K562 (cell line): ENCODE measurements around the gene FSCN2. TPM values are rescaled to one million over a fixed set of nuclear protein-coding genes. Genes with fewer than 3 reads are reported as not detected.

Source experiments
- CTBP1 ChIP-seq: fragments of 450-650 bp; IDR thresholded peaks from 2 replicates; pipeline ENCODE4 v1.6.1; 2016; ENCODE audit warnings: borderline replicate concordance
- EGR1 ChIP-seq: fragments of 450-650 bp; conservative IDR thresholded peaks from 2 replicates; pipeline ENCODE4 v1.6.1; 2017; ENCODE audit warnings: mild to moderate bottlenecking
- EHMT2 ChIP-seq: fragments of 450-650 bp; IDR thresholded peaks from 2 replicates; pipeline ENCODE4 v1.6.1; 2018; ENCODE audit warnings: antibody characterized with exemption
- L3MBTL2 ChIP-seq: fragments of 450-650 bp; IDR thresholded peaks from 2 replicates; pipeline ENCODE4 v1.6.1; 2016; ENCODE audit warnings: mild to moderate bottlenecking, moderate library complexity
- MCM5 ChIP-seq: fragments of 450-650 bp; IDR thresholded peaks from 2 replicates; pipeline ENCODE4 v1.6.1; 2016; ENCODE audit warnings: low read depth
- NFATC3 ChIP-seq: fragments of 450-650 bp; IDR thresholded peaks from 2 replicates; pipeline ENCODE4 v1.6.1; 2017; ENCODE audit warnings: mild to moderate bottlenecking
- NFYB ChIP-seq: IDR thresholded peaks from 2 replicates; pipeline ENCODE4 v1.6.1; 2011; ENCODE audit warnings: mild to moderate bottlenecking, moderate library complexity; ENCODE audit not compliant: insufficient read length; ENCODE audit errors: extremely low read depth
- NR4A1 ChIP-seq, 2 experiments: fragments of 250-450 bp in 1 of 2; fragments of 450-650 bp in 1 of 2; sonication (Bioruptor Pico) in 1 of 2; IDR thresholded peaks; 2 replicates each; pipeline versions ENCODE4 v1.4.0 to v1.6.1; 2016 to 2020; ENCODE audit warnings: mild to moderate bottlenecking in 2 of 2, missing compliant biosample characterization in 1 of 2, missing genetic modification characterization in 1 of 2, moderate library complexity in 1 of 2
- RBM14 ChIP-seq: fragments of 200-400 bp; formaldehyde crosslinking; IDR thresholded peaks from 2 replicates; pipeline ENCODE4 v1.6.1; 2018; ENCODE audit warnings: low read depth, mild to moderate bottlenecking, low read length, moderate library complexity, borderline replicate concordance; ENCODE audit not compliant: insufficient read depth
- RBM25 ChIP-seq: fragments of 200-400 bp; formaldehyde crosslinking; IDR thresholded peaks from 2 replicates; pipeline ENCODE4 v1.6.1; 2018; ENCODE audit warnings: low read length, low read depth, moderate library complexity; ENCODE audit not compliant: severe bottlenecking
- SIN3B ChIP-seq: fragments of 450-650 bp; IDR thresholded peaks from 2 replicates; pipeline ENCODE4 v1.6.1; 2017; ENCODE audit warnings: low read depth, mild to moderate bottlenecking, moderate library complexity
- SMC3 ChIP-seq: conservative IDR thresholded peaks from 2 replicates; pipeline ENCODE4 v1.6.1; 2011; ENCODE audit warnings: low read depth, low read length, improper control_type of control experiment; ENCODE audit not compliant: insufficient read depth
- SUPT5H ChIP-seq: fragments of 450-650 bp; IDR thresholded peaks from 2 replicates; pipeline ENCODE4 v1.6.1; 2016
- ZFP36 ChIP-seq: fragments of 150-350 bp; IDR thresholded peaks from 2 replicates; pipeline ENCODE4 v1.6.1; 2018; ENCODE audit warnings: low read length, low read depth; ENCODE audit not compliant: partially characterized antibody
- ZNF165 ChIP-seq: fragments of 250-450 bp; sonication (Bioruptor Pico); IDR thresholded peaks from 2 replicates; pipeline ENCODE4 v1.4.0; 2020; ENCODE audit warnings: borderline replicate concordance
- ZNF24 ChIP-seq: fragments of 450-650 bp; IDR thresholded peaks from 2 replicates; pipeline ENCODE4 v1.6.1; 2016
- ZNF431 ChIP-seq: sonication (generic); formaldehyde crosslinking; IDR thresholded peaks from 2 replicates; pipeline ENCODE4 v1.8.0; 2022; ENCODE audit warnings: mild to moderate bottlenecking, missing genetic modification reagents
- ZNF785 ChIP-seq: fragments of 250-450 bp; sonication (Bioruptor Pico); IDR thresholded peaks from 2 replicates; pipeline ENCODE4 v1.4.0; 2020; ENCODE audit warnings: mild to moderate bottlenecking
- polyA plus RNA-seq, 8 experiments: library from polyadenylated mRNA; depleted of rRNA in 4 of 8; stranded (reverse) in 5 of 8; unstranded in 3 of 8; fragments of >200 nt; fragmentation: Nextera tagmentation in 2 of 8; fragmentation: Illumina TruSeq in 1 of 8; extraction: Ambion mirVana in 2 of 8; extraction: Trizol in 1 of 8; gene quantifications; 2 replicates each; pipeline versions ENCODE4 v1.2.1 to v1.2.3, GENCODE V29; 2011 to 2014; ENCODE audit warnings: inconsistent platforms in 1 of 8, missing spikeins in 1 of 8
- total RNA-seq, 7 experiments: library from RNA; depleted of rRNA in 6 of 7; stranded (reverse); fragments of >200 nt in 6 of 7; fragmentation: Illumina TruSeq in 2 of 7; extraction: Trizol in 2 of 7; gene quantifications; 2 replicates each; pipeline versions ENCODE4 v1.2.1 to v1.2.3, GENCODE V29; 2011 to 2021; ENCODE audit warnings: low replicate concordance in 1 of 7
- TF ChIP-seq, protein P1 (sequence below), 3 experiments: fragments of 200-800 bp in 1 of 3; fragments of 250-450 bp in 1 of 3; fragments of 450-650 bp in 1 of 3; sonication (Bioruptor Pico) in 1 of 3; sonication (Bioruptor generic) in 1 of 3; formaldehyde crosslinking in 1 of 3; IDR thresholded peaks; 2 replicates each; pipeline versions ENCODE4 v1.6.1 to v1.8.0; 2016 to 2022; ENCODE audit warnings: mild to moderate bottlenecking in 2 of 3, missing genetic modification characterization in 2 of 3, missing compliant biosample characterization in 1 of 3, moderate library complexity in 1 of 3
- TF ChIP-seq, protein P2 (sequence below), 2 experiments: IDR thresholded peaks; 2 replicates each; pipeline ENCODE4 v1.6.1; 2011; ENCODE audit warnings: borderline replicate concordance in 1 of 2, control low read depth in 1 of 2, low read depth in 1 of 2, low read length in 1 of 2, mild to moderate bottlenecking in 1 of 2, mixed read lengths in 1 of 2, moderate library complexity in 1 of 2; ENCODE audit not compliant: insufficient read depth in 1 of 2, insufficient read length in 1 of 2, poor library complexity in 1 of 2, severe bottlenecking in 1 of 2; ENCODE audit errors: extremely low read depth in 1 of 2
- TF ChIP-seq, protein P3 (sequence below): fragments of 250-450 bp; sonication (Bioruptor Pico); IDR thresholded peaks from 2 replicates; pipeline ENCODE4 v1.9.0; 2021; ENCODE audit warnings: mild to moderate bottlenecking
- TF ChIP-seq, protein P4 (sequence below): fragments of 450-650 bp; IDR thresholded peaks from 2 replicates; pipeline ENCODE4 v1.6.1; 2016; ENCODE audit warnings: antibody characterized with exemption

FSCN2 gene
- total and polyA plus RNA-seq, 9 of the 15 experiments (the other 6 are each of a cell fraction or from before 2014, with no cell fraction given) = 0.08 TPM; not detected in 8

DNA sequence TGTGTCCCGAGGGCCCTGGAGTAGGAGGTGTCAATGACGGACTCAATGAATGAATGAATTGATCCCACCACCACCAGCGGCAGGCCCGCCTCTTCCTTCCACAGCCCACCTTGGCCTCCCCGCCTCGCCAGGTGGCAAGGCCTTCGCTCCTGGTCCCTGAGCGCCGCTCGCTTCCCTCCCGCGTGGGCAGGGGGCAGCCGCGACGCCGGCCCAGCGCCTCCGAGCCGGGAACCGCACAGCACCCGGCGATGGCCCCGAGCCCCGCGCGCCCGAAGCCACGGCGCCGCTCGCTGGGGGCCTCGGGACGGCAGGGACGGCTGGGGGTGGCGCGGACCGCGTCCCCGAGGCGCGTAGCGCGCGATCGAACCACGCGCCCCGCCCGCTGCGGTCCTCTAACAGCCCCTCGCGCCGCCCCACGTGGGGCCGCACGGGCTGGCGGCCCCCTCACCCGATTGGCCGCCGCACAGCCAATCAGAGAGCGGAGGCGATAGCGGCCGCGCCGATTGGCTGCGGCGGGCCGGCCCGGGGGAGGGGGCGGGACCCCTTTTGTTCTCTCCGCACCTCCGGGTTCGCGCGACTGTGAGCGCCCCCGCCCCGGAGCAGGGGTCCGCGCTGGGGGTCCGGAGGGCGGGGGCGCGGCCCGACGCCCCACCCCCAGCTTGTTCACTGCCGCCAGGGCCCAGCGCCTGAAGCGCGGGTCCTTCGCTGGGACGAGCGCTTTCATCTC, 46.9 kb upstream of the FSCN2 start (continued):
- TF ChIP-seq, protein P1, sequence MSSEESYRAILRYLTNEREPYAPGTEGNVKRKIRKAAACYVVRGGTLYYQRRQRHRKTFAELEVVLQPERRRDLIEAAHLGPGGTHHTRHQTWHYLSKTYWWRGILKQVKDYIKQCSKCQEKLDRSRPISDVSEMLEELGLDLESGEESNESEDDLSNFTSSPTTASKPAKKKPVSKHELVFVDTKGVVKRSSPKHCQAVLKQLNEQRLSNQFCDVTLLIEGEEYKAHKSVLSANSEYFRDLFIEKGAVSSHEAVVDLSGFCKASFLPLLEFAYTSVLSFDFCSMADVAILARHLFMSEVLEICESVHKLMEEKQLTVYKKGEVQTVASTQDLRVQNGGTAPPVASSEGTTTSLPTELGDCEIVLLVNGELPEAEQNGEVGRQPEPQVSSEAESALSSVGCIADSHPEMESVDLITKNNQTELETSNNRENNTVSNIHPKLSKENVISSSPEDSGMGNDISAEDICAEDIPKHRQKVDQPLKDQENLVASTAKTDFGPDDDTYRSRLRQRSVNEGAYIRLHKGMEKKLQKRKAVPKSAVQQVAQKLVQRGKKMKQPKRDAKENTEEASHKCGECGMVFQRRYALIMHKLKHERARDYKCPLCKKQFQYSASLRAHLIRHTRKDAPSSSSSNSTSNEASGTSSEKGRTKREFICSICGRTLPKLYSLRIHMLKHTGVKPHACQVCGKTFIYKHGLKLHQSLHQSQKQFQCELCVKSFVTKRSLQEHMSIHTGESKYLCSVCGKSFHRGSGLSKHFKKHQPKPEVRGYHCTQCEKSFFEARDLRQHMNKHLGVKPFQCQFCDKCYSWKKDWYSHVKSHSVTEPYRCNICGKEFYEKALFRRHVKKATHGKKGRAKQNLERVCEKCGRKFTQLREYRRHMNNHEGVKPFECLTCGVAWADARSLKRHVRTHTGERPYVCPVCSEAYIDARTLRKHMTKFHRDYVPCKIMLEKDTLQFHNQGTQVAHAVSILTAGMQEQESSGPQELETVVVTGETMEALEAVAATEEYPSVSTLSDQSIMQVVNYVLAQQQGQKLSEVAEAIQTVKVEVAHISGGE (CRISPR knock-in tag; IDR thresholded peaks at IDR 0.05) = 0 out of 6 replicates have a peak, but pooled peaks of 1 of the 3 experiments have one; percentile 37
- TF ChIP-seq ZNF431 (CRISPR knock-in tag) = peak; percentile 78; the same call in 1 of the 2 replicates
- no peak for TF ChIP-seq MCM5
- TF ChIP-seq EGR1 = peak; percentile 16; the same call in 1 of the 2 replicates
- peak; percentile 100 for TF ChIP-seq RBM25
- TF ChIP-seq ZNF24 = peak; percentile 94
- TF ChIP-seq ZNF785 (CRISPR knock-in tag) = no peak
- TF ChIP-seq, protein P2, sequence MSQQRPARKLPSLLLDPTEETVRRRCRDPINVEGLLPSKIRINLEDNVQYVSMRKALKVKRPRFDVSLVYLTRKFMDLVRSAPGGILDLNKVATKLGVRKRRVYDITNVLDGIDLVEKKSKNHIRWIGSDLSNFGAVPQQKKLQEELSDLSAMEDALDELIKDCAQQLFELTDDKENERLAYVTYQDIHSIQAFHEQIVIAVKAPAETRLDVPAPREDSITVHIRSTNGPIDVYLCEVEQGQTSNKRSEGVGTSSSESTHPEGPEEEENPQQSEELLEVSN (IDR thresholded peaks at IDR 0.05; ENCODE audit: borderline replicate concordance in 1 of 2, extremely low read depth in 1 of 2, insufficient read depth in 1 of 2, insufficient read length in 1 of 2, low read depth in 1 of 2, low read length in 1 of 2, poor library complexity in 1 of 2, severe bottlenecking in 1 of 2) = peak; percentile 96 to 99
- TF ChIP-seq L3MBTL2 = peak; percentile 100
- peak; percentile 57; the same call in 1 of the 2 replicates for TF ChIP-seq CTBP1
- no peak for TF ChIP-seq ZFP36
- TF ChIP-seq EHMT2 = no peak
- TF ChIP-seq NR4A1 (CRISPR knock-in tag; IDR thresholded peaks at IDR 0.05) = no peak
- TF ChIP-seq NR4A1 (tag; IDR thresholded peaks at IDR 0.05) = peak; percentile 78
- TF ChIP-seq SUPT5H = 0 out of 2 replicates have a peak, but pooled peaks have one; percentile 31
- peak; percentile 55; the same call in 1 of the 2 replicates for TF ChIP-seq SIN3B
- TF ChIP-seq NFYB = peak; percentile 95
- no peak for TF ChIP-seq NFATC3
- TF ChIP-seq ZNF165 (CRISPR knock-in tag) = no peak
- TF ChIP-seq, protein P3, sequence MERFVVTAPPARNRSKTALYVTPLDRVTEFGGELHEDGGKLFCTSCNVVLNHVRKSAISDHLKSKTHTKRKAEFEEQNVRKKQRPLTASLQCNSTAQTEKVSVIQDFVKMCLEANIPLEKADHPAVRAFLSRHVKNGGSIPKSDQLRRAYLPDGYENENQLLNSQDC (CRISPR knock-in tag) = no peak
- TF ChIP-seq, protein P4, sequence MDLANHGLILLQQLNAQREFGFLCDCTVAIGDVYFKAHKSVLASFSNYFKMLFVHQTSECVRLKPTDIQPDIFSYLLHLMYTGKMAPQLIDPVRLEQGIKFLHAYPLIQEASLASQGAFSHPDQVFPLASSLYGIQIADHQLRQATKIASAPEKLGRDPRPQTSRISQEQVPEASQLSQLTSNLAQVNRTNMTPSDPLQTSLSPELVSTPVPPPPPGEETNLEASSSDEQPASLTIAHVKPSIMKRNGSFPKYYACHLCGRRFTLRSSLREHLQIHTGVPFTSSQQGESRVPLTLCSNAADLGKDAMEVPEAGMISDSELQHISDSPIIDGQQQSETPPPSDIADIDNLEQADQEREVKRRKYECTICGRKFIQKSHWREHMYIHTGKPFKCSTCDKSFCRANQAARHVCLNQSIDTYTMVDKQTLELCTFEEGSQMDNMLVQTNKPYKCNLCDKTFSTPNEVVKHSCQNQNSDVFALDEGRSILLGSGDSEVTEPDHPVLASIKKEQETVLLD = no peak
- no peak for TF ChIP-seq SMC3
- 0 out of 2 replicates have a peak, but pooled peaks have one; percentile 42 for TF ChIP-seq RBM14
